CD4-positive, CD25-positive, alpha-beta regulatory T cell (primary cell): ENCODE data around the gene SLC9A7. TPM values are rescaled to one million over a fixed set of nuclear protein-coding genes. Genes with fewer than 3 reads are reported as not detected.
A peak's percentile ranks its signal among the peaks of the same experiment; 100 is the strongest.

Experiments used
- ATAC-seq, 2 donors: fragments of 150-1000 bp; cut with Tn5 transposase; one replicate each; pipeline ENCODE4 v1.10.0; 2021; ENCODE audit warnings: low read depth in 2 of 2, moderate number of reproducible peaks in 2 of 2, moderate library complexity in 1 of 2
- DNase-seq, 3 donors: peaks; one replicate each; pipeline versions ENCODE4 v3.0.0 to v3.0.0-alpha.2; 2012 to 2022; ENCODE audit warnings: mixed read lengths in 1 of 3
- H3K27ac ChIP-seq: one replicate; pipeline ENCODE4 v1.7.0; 2013; ENCODE audit warnings: mild to moderate bottlenecking, low read length; ENCODE audit not compliant: insufficient read depth, poor library complexity, severe bottlenecking
- H3K27me3 ChIP-seq: one replicate; pipeline ENCODE4 v1.7.0; 2013; ENCODE audit warnings: low read length; ENCODE audit not compliant: control insufficient read depth, insufficient read depth
- H3K36me3 ChIP-seq: one replicate; pipeline ENCODE4 v1.7.0; 2013; ENCODE audit warnings: mild to moderate bottlenecking, low read length, moderate library complexity; ENCODE audit not compliant: control insufficient read depth, insufficient read depth
- H3K4me1 ChIP-seq: 2 replicates; pipeline ENCODE4 v1.7.0; 2013; ENCODE audit warnings: mild to moderate bottlenecking, low read length; ENCODE audit not compliant: insufficient read depth, control insufficient read depth, poor library complexity, severe bottlenecking
- H3K4me3 ChIP-seq: one replicate; pipeline ENCODE4 v1.7.0; 2013; ENCODE audit warnings: low read depth, mild to moderate bottlenecking, low read length, moderate library complexity
- H3K9me3 ChIP-seq, 2 experiments: 1 replicate in 1 of 2; 2 replicates in 1 of 2; pipeline ENCODE4 v1.7.0; 2013; ENCODE audit warnings: low read length in 2 of 2, mild to moderate bottlenecking in 1 of 2, moderate library complexity in 1 of 2; ENCODE audit not compliant: control insufficient read depth in 2 of 2
- H3K27ac Mint-ChIP-seq, 3 donors: one replicate each; pipeline ENCODE4 v1.8.0; 2020 to 2022; ENCODE audit warnings: mild to moderate bottlenecking in 3 of 3, mixed read lengths in 3 of 3, moderate library complexity in 2 of 3
- H3K27me3 Mint-ChIP-seq: one replicate; pipeline ENCODE4 v1.8.0; 2022; ENCODE audit warnings: mild to moderate bottlenecking, mixed read lengths
- H3K36me3 Mint-ChIP-seq: one replicate; pipeline ENCODE4 v1.8.0; 2020; ENCODE audit warnings: mixed read lengths
- H3K4me1 Mint-ChIP-seq, 4 donors: one replicate each; pipeline ENCODE4 v1.8.0; 2020 to 2022; ENCODE audit warnings: mixed read lengths in 4 of 4, mild to moderate bottlenecking in 1 of 4
- H3K4me3 Mint-ChIP-seq, 4 donors: one replicate each; pipeline ENCODE4 v1.8.0; 2020 to 2022; ENCODE audit warnings: mild to moderate bottlenecking in 4 of 4, mixed read lengths in 4 of 4, moderate library complexity in 3 of 4
- H3K9me3 Mint-ChIP-seq, 7 donors: one replicate each; pipeline ENCODE4 v1.8.0; 2020 to 2022; ENCODE audit warnings: mixed read lengths in 7 of 7, mild to moderate bottlenecking in 3 of 7, moderate library complexity in 2 of 7
- polyA plus RNA-seq, 4 donors: library from polyadenylated mRNA; unstranded; fragments of 300-500 nt; fragmentation: Illumina TruSeq; gene quantifications; one replicate each; pipeline ENCODE4 v1.2.3, GENCODE V29; 2021
- total RNA-seq: library from RNA; stranded (reverse); gene quantifications from one replicate; pipeline ENCODE4 v1.2.3, GENCODE V29; 2022

Gene SLC9A7
- total and polyA plus RNA-seq, 5 donors from 2014 or later: 3.6 to 6.4 (median 4.2) TPM

DNA sequence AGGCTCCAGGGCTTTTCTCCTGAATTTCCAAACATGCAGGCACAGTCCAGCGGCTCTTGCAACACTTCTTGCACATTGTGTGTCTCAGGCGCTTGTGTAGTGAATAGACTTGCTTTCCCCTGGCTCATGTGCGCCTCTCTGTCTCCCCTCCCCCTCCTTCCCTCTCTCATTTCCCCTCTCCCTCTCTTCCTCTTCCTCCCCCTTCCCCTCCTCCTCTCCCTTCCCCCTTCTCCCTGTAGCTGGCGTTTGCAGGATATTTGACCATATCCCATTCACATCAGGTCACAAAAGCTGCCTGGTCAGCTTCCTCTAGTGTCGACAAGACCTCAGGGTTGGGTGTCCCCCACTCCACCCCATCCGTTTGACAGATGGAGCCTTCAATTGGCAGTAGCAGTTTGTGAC lies 182.9 kb downstream of the SLC9A7 start:
- H3K36me3 Mint-ChIP-seq: peaks cover 9% of the 10 kb centered on the region
- peak overlapping the region; percentile 9 to 66 (median 9) for H3K27ac Mint-ChIP-seq
- DNase-seq (peak in 1 of 3 donors; percentile 43), ATAC-seq (no peak)
- no peaks in the 10 kb centered on the region for H3K27me3 Mint-ChIP-seq
- H3K4me3 ChIP-seq: peak overlapping the region; percentile 92
- H3K4me1 ChIP-seq: peaks cover 51% of the 10 kb centered on the region
- H3K9me3 ChIP-seq: no peaks in the 10 kb centered on the region
- H3K27ac ChIP-seq: peak overlapping the region; percentile 23
- peaks cover 4 to 67% (median 36%) of the 10 kb centered on the region in 4 donors for H3K4me1 Mint-ChIP-seq
- H3K36me3 ChIP-seq: no peaks in the 10 kb centered on the region
- no peaks in the 10 kb centered on the region for H3K27me3 ChIP-seq
- no peaks in the 10 kb centered on the region for H3K9me3 Mint-ChIP-seq
- H3K4me3 Mint-ChIP-seq: peak overlapping the region; percentile 86 to 94 (median 88)

DNA sequence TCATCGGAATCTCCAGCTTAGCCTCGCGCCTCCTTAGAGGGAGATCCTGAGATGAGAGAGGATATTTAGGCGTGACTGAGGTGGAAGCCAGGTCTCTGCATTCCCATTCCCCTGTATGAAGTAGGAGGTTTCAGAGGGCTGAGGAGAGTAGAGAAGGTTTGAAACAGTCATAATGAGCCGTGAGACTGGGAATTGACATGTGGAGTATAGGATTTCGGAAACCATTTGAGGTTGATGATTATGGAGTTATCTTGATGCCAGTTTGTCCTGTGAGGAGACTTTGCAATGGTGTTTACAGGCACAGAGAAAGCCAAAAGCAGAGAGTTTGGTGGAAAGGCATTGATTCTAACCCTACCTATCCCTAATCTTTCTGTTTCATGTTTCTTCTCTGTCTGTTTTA lies 183.3 kb downstream of the SLC9A7 start:
- Histone ChIP-seq H3K27ac (peak overlapping the region; percentile 23), H3K36me3 (no peaks in the 10 kb centered on the region), H3K27me3 (no peaks in the 10 kb centered on the region), H3K4me3 (peak overlapping the region; percentile 92), H3K4me1 (peaks cover 51% of the 10 kb centered on the region), H3K9me3 (no peaks in the 10 kb centered on the region)
- Mint-ChIP-seq H3K36me3 (peaks cover 9% of the 10 kb centered on the region), H3K27me3 (no peaks in the 10 kb centered on the region), H3K9me3 (no peaks in the 10 kb centered on the region), H3K27ac (peak overlapping the region in 2 of 3 donors; percentile 66 to 80), H3K4me1 (peaks cover 4 to 65% (median 35%) of the 10 kb centered on the region in 4 donors), H3K4me3 (peak overlapping the region; percentile 86 to 94 (median 88))
- no peak for DNase-seq
- no peak for ATAC-seq

DNA sequence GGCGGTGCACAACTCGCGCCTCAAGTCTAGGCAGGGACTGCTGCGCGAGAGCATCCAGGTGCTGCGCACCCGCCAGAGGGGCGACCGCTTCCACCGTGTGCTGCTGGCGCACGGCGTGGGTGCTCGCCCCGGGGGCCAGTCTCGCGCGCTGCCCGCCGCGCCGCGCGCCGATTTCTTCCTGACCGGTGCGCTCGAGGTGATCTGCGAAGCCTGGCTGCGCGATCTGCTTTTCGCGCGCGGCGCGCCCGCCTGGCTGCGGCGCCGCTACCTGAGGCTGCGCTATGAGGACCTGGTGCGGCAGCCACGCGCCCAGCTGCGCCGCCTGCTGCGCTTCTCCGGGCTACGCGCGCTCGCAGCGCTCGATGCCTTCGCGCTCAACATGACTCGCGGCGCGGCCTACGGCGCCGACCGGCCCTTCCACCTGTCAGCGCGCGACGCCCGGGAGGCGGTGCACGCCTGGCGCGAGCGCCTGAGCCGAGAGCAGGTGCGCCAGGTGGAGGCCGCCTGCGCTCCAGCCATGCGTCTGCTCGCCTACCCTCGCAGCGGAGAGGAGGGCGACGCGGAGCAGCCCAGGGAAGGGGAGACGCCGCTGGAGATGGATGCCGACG lies 184.0 kb downstream of the SLC9A7 start:
- Histone ChIP-seq H3K4me1 (peaks cover 48% of the 10 kb centered on the region), H3K4me3 (peak overlapping the region; percentile 92), H3K27ac (peak overlapping the region; percentile 86), H3K27me3 (no peaks in the 10 kb centered on the region), H3K36me3 (no peaks in the 10 kb centered on the region), H3K9me3 (no peaks in the 10 kb centered on the region)
- H3K9me3 Mint-ChIP-seq: no peaks in the 10 kb centered on the region
- peak; percentile 23 to 76 (median 59) for DNase-seq
- H3K4me1 Mint-ChIP-seq: peaks cover 4 to 58% (median 31%) of the 10 kb centered on the region in 4 donors
- H3K27ac Mint-ChIP-seq: no peak overlapping the region
- peak; percentile 29 to 32 for ATAC-seq
- peak overlapping the region; percentile 76 to 89 (median 88) for H3K4me3 Mint-ChIP-seq
- H3K36me3 Mint-ChIP-seq: peaks cover 9% of the 10 kb centered on the region
- H3K27me3 Mint-ChIP-seq: no peaks in the 10 kb centered on the region

DNA sequence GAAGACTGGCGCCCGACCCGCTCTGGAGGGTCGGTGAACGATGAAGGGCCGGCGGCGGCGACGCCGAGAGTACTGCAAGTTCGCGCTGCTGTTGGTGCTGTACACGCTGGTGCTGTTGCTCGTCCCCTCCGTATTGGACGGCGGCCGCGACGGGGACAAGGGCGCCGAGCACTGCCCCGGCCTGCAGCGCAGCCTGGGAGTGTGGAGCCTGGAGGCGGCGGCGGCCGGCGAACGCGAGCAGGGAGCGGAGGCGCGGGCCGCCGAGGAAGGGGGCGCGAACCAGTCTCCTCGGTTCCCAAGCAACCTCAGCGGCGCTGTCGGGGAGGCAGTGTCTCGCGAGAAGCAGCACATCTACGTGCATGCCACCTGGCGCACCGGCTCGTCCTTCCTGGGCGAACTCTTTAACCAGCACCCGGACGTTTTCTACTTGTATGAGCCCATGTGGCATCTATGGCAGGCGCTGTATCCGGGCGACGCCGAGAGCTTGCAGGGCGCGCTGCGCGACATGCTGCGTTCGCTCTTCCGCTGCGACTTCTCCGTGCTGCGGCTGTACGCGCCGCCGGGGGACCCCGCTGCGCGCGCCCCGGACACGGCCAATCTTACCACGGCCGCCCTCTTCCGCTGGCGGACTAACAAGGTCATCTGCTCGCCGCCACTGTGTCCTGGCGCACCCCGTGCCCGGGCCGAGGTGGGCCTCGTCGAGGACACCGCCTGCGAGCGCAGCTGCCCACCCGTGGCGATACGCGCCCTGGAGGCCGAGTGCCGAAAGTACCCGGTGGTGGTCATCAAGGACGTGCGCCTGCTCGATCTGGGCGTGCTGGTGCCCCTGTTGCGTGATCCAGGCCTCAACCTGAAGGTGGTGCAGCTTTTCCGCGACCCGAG lies 184.8 kb downstream of the SLC9A7 start:
- Histone ChIP-seq H3K27ac (peak overlapping the region; percentile 86), H3K27me3 (no peaks in the 10 kb centered on the region), H3K36me3 (no peaks in the 10 kb centered on the region), H3K4me3 (no peak overlapping the region), H3K4me1 (peaks cover 48% of the 10 kb centered on the region), H3K9me3 (no peaks in the 10 kb centered on the region)
- Mint-ChIP-seq H3K27ac (peak overlapping the region in 2 of 3 donors; percentile 51 to 57), H3K4me3 (peak overlapping the region; percentile 75 to 91 (median 88)), H3K27me3 (no peaks in the 10 kb centered on the region), H3K36me3 (peaks cover 9% of the 10 kb centered on the region), H3K9me3 (no peaks in the 10 kb centered on the region), H3K4me1 (peaks cover 4 to 51% (median 24%) of the 10 kb centered on the region in 4 donors)
- ATAC-seq (peak; percentile 69 to 70), DNase-seq (peak; percentile 70 to 89 (median 83))

DNA sequence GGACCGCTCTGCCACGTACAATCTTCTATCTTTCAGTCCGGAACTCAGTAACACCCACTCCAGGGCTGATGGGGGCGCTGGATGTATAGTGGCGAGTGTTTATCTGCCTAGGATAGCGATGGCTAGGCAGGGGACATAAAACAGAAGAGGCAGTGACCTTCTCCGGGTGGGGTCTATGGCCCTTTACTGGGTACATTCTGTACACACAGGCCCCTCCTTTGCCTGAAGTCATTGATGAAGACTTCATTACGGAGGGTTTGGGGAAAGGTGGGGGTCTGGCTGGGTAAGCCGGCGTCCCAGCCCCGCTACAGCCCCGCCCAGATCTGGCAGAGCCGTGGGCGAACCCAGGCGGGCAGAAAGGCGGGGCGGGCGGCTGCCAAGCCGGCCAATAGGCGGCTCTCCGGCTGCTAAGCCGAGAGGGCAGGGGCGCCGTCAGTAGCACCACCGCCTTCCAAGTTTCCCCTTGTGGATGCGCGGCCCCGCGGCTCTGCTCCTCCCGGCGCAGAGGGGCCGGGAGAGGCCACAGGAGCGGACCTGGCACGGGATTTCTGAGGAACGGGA lies 185.5 kb downstream of the SLC9A7 start, which contains the start of gene CHST7:
CHST7 (plus strand) TSS at position 435 of the 561 bp plus-strand sequence. CDS start 167 bp downstream, outside the sequence.
- H3K27me3 Mint-ChIP-seq: no peaks in the 10 kb centered on the region
- peaks cover 9% of the 10 kb centered on the region for H3K36me3 Mint-ChIP-seq
- Histone ChIP-seq H3K4me3 (peak within 1 kb of the TSS; percentile 77), H3K9me3 (no peaks in the 10 kb centered on the region), H3K4me1 (peaks cover 41% of the 10 kb centered on the region), H3K36me3 (no peaks in the 10 kb centered on the region), H3K27ac (peak within 1 kb of the TSS; percentile 86), H3K27me3 (no peaks in the 10 kb centered on the region)
- H3K27ac Mint-ChIP-seq: peak within 1 kb of the TSS; percentile 57 to 95 (median 87)
- H3K4me1 Mint-ChIP-seq: peaks cover 4 to 43% (median 22%) of the 10 kb centered on the region in 4 donors
- ATAC-seq (peak; percentile 54 to 62), DNase-seq (peak; percentile 61 to 81 (median 62))
- H3K9me3 Mint-ChIP-seq: no peaks in the 10 kb centered on the region
- H3K4me3 Mint-ChIP-seq: peak within 1 kb of the TSS; percentile 75 to 91 (median 88)

DNA sequence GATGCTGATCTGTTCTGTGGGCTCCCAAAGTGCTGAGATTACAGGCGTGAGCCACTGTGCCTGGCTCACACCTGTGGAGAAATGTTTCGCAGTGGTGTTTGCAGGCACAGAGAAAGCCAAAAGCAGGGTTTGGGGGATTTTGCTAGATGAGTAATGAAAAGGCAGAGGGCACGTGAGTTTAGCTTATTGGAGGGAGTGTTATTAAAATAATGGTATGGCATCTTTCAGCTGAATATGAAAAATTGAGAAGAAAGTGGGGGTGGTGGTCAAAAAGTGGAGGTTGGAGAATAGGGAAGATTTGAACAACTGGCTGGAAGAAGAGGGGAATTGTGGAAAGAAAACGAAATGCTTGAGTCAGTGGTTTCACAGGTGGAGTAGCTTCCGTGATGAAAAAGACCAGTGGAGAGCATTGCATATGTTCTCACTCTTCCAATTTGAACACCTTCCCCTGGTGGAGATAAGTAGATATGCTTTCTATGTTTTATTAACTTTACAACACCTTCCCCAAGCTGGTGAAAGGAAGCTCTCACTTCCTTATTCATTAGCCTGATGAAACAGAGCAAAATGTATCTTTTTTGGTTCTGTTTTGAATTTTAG lies 186.5 kb downstream of the SLC9A7 start:
- Histone ChIP-seq H3K36me3 (no peaks in the 10 kb centered on the region), H3K4me3 (peak overlapping the region; percentile 77), H3K4me1 (peaks cover 32% of the 10 kb centered on the region), H3K27me3 (no peaks in the 10 kb centered on the region), H3K27ac (peak overlapping the region; percentile 86), H3K9me3 (no peaks in the 10 kb centered on the region)
- H3K27ac Mint-ChIP-seq: peak overlapping the region; percentile 57 to 95 (median 87)
- H3K27me3 Mint-ChIP-seq: no peaks in the 10 kb centered on the region
- peak; percentile 10 to 70 (median 48) for DNase-seq
- peak; percentile 21 for ATAC-seq
- peak overlapping the region; percentile 75 to 91 (median 88) for H3K4me3 Mint-ChIP-seq
- H3K9me3 Mint-ChIP-seq: no peaks in the 10 kb centered on the region
- H3K36me3 Mint-ChIP-seq: peaks cover 4% of the 10 kb centered on the region
- H3K4me1 Mint-ChIP-seq: peaks cover 4 to 34% (median 18%) of the 10 kb centered on the region in 4 donors
